ENCODE data around the gene GNB5.
"Not testable (repeated sequence)": the region's sequence is repeated elsewhere in the genome, so short reads cannot be mapped to it uniquely, and the experiment has no call there.

The GNB5 gene

DNA sequence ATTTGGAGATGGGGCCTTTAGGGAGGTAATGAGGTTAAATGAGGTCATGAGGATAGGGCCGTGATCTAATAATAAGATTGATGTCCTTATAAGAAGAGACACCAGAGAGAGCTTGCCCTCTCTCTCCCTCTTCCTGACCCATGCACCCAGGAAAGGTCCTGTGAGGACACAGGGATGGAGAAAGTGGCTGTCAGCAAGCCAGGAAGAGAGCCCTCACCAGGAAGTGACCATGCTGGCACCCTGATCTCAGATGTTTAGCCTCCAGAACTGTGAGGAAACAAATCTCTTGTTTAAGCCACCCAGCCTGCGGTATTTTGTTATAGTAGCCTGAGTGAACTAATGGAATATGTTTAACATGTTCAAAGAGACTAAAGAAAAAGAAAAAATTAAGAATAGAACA lies 15.3 kb upstream of the GNB5 start:
- no peak for DNase-seq

DNA sequence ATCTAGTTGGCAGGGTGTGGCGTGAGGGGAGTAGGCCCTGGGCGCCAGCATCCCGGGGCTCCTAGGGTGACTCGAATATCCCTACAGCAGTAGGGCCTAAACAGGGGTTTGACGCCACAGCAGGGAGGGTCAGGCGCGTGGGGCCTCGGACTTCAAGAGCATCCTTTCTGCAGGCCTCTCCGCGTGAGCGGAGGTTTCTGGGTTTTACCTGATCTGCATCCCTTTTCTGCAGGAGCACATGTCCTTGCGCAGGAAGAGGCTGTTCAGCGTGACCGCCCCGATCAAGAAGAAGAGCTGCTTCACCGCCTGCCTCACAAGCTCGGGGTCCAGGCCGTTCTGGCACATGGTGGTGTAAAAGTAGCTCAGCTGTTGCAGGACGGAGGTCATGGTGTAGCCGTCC lies 13.5 kb upstream of the GNB5 start:
- no peak for DNase-seq

DNA sequence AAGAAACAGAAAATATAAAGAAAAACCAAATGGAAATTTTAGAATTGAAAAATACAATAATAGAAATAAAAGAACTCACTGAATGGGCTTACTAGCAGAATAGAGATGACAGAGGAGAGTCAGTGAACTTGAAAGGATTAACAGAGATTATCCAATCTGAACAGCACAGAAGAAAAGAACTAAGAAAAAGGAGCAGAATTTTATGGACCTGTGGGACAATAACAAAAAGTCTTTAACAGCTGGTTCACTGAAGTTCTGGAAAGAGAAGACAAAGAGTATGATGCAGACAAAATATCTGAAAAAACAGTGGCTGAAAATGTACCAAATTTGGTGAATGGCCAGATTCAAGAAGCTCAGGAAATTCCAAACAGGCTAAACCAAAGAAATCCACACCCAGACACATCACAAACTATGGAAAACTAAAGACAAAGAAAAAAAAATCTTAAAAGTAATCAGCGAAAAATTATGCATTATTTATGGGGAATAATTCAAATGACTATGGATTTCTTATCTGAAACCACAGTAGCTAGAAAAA lies 9.7 kb upstream of the GNB5 start:
- no peak for DNase-seq

DNA sequence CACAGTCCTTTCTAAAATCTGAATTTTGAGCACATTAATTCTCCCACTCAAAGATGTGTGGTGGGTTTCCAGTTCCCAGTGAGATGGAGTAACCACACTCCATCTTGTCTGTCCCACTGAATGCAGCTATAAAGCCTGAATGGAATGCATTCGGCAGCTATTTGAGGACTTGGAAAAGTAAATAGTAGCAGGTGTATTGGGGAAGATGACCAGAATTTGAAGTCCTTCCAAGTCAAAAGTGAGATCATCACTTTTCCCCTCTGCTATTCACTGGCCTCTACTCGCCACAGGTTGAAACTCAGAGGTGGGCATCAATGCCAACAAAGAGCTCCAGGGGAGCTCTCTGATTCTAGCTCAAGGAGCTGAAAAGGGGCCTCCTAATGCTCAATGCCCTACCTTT lies 8.1 kb upstream of the GNB5 start:
- DNase-seq = no peak

DNA sequence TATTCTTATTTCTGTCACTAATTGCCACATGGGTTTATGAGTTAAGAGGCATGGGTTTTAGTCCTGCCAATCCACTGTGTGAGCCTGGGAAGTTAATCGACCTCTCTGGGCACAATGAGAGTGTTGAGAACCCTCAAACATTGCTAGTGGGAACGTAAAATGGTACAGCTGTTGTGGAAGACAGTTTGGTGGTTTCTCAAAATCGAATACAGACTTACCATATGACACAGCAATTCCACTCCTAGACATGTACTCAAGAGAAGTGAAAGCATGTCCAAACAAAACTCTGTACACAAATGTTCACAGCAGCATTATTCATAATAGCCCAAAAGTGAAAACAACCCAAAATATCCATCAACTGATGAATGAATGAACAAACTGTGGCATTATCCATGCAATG lies 5.7 kb upstream of the GNB5 start:
- no peak for DNase-seq

DNA sequence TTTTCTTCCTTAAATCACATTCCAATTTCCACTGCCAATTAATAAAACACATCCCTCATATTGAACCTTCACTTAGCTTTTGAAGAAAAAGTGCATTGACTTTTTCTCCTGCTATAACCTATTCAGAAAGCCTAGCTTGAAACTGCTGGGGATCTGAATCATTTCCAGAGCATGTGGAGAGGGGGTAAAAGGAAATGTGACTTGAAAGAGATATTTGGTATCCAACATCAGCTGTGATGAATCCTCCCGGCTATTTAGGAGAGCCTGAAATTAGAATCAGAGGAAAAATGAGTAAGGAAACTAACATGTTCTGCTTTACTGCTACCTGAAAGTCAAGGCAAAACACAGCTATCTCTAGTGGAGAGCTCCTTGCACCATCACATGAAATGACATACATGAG lies 2.6 kb upstream of the GNB5 start:
- DNase-seq = no peak

DNA sequence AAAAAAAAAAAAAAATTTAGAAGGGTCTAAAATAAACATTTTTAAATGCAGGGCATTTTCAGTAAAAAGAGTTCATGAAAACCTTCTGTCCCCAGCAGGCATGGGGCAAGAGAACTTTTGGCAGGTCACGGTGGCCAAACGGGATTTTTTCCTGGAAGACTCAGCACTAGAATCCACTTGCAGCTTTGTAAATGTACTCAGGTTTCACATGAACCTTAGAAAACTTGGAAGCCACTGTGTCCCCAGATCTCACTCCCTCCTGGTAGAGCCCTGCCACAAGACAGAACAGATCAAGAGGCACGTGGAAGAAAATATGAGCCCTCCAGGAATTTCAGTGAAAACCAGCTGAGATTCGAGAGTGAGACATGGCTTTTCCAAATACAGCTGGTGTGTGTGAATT lies 2.1 kb upstream of the GNB5 start:
- DNase-seq = no peak

DNA sequence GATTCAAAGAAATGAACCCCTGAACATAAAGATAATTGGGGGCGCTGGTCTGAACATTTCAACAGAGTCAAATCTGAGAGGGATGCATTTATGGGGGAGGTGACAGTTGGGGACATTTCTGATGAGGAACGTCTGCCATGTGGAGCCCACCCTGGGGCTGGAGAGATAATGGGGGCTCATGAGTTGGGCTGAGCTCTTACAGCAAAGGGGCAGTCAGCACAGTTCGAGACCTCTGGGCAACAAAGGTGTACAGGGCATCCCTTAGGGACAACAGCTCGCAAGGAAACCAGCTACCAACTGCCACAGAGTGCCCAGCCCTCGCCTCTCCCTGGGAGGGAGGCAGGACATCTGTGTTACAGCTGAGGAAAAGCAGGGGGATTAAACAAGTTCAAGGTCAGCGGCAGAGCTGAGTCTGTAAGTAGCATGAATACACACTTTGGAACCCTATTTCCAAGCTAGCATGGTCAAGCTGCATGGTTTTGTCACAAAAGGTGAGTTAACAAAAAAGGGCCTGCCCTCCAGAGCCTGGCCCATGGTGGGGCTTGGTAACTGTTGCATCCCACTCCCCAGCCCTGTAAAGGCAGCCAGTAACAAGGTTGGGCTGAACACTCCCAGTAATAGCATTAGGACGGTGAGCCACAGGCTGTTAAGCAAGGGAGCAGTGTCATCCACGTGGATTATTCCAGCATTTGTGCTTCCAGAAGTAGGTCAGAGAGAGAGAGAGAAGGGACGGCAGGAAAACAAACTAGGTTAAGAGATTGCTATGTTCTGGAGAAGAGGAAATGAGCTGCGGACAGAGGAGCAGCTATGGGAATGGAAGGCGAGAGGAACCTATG lies 4.3 kb downstream of the GNB5 start:
- no peak for DNase-seq

DNA sequence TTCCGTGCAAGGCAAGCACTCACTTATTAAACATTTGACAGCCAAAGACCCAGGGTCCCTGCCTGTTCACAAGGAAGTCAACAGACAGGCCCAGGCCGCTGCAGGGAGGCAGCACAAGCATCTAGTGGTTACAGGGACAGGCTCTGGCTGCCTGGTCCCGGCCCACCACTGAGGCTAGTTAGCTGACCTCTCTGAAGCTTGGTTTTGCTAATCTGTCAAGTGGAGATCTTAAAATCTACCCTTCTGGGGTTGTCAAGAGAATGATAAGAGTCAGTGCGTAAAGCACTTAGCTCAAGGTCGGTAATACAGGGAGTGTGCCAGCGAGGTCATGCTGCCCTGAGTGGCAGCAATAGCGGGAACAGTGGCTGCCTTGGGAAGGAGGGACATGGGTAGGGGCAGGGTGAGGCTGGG lies 6.0 kb downstream of the GNB5 start:
- DNase-seq = no peak

DNA sequence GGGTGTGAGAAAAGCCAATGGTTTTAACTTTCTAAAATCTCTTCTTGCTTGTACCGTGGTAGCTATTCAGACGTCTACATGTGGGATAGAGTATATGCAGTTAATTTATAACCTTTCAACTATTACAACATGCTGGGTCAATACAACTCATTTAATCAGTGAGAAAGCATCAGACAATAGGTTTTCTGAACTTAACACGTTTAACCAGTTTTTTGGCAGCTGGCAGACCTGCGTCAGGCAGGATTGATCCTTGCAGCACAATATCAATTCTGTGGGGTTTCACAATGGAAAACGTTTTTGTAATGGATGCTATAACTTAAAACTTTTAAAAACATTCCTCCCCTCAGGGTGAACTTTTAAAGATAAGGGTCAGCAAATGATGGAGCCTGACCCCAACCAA lies 6.5 kb downstream of the GNB5 start:
- DNase-seq = no peak

DNA sequence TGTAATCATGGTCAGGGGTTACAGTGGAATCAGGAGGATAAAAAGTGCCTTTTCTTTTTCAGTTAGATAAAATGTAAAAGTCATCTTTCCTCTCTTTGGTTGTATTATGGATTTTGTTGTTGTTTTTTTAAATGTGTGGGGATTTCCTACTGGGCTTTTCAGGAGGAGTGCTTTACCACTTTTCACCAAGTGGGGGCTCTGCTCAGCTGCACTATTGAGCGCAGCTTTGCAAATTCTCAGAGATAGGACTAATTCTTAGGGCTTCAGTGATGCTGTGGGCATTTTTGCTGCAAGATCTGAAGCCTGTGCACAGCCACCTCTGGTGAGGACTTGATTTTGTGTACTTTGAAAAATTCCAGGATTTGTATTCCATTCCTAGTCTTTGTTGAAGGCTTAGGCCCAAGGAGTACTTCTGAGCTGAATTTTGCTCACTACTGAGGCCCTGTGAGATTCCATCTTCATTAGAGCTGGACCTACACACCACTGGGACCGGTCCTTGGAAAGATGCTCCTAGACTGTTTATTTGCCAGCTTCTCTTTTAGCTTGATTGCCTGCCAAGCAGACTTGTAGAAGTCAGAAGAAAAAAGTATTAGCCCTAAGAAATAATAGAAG lies 7.5 kb downstream of the GNB5 start:
- DNase-seq = peak; percentile 2 to 54

DNA sequence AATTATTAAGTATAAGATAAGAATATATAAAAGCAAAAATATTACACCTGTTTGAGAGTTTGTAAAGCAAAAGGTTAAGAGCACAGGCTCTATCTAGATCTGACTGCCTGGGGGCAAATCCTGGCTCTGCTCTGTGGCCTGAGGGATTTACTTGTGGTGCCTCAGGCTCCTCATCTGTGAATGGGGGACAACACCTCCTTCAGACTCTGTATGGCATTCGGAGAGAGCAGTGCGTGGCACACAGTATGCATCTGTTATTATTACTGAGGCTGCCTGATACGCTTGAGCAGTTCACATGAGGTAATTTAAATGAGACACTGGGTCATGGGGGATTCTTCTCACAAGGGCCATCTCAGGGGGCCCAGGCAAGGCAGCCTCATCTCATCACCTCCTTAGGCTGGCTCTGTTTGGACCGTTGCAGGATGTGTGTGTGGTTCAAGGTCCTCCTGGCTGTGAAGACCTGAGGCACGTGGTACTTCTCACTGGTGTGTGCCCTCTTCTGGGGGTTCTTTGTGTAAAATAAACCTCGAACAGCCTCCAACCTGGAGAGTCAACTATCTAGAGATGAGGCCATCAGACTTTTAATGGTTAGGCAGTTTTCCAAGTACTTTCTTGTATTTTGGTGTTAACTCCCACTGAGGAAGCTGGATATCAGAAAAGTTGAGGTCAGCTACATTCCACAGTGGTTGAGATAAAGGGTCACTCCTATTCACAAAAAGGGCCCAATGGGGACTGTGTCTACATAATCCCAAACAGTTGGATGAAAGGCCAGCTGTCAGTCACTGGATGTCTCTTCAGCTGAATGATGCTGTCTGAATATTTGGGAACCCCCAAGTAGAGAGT lies 9.0 kb downstream of the GNB5 start:
- no peak for DNase-seq

DNA sequence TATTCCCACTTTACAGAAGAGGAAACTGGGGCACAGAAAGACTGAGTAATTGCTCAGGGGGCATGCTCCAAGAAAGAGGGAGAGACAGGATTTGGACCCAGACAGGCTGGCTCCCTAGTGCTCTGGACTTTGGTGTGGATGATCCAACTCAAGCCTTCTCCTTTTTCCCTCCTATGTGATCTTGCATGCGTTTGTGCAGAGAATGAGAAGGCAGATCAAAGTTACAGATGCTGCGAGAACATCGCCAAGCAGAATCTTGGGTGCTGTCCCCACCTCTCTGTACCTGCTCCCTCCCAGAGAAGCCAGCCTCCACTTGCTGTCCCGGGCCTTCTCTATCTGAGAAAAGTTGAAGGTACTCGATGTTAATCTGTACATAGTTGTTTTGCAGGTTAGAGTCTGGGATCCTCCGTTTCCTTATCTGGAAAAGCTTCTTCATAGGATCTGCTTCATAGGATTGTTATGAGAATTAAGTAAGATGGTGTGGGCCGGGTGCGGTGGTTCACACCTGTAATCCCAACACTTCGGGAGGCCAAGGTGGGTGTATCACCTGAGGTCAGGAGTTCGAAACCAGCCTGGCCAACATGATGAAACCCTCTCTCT lies 10.2 kb downstream of the GNB5 start:
- DNase-seq = no peak

DNA sequence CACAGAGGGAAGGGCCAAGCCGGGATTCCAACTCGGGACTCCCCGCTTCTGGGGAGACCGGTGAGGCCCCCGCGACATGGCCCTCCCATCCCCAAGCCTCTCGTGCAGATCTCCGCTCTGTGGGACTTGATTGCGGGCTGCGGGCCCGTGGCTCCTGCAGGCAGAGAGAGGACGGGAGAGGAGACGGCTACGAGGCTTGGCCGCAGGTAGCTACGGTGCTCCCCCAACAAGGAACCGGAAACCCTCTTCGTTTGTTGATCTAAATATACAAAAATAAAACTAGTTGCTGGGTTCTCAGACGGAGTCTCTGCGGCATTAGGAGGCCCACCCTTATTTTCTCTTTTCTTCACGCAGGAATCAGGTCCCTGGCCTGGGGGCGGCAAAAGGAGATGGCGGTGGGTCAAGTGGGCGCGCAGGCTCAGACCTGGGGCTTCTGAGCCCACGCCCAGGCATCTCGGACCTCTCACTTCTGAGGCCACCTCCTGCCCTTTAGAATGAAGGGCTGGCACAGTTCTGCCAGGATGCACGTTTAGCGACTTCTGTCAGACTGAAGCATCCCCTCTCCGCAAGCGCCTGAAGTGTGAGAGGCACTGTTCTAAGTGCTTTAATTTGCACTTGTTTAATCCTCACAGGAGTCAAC lies 10.9 kb downstream of the GNB5 start:
- DNase-seq = peak in 1 of 2 experiments; percentile 54

DNA sequence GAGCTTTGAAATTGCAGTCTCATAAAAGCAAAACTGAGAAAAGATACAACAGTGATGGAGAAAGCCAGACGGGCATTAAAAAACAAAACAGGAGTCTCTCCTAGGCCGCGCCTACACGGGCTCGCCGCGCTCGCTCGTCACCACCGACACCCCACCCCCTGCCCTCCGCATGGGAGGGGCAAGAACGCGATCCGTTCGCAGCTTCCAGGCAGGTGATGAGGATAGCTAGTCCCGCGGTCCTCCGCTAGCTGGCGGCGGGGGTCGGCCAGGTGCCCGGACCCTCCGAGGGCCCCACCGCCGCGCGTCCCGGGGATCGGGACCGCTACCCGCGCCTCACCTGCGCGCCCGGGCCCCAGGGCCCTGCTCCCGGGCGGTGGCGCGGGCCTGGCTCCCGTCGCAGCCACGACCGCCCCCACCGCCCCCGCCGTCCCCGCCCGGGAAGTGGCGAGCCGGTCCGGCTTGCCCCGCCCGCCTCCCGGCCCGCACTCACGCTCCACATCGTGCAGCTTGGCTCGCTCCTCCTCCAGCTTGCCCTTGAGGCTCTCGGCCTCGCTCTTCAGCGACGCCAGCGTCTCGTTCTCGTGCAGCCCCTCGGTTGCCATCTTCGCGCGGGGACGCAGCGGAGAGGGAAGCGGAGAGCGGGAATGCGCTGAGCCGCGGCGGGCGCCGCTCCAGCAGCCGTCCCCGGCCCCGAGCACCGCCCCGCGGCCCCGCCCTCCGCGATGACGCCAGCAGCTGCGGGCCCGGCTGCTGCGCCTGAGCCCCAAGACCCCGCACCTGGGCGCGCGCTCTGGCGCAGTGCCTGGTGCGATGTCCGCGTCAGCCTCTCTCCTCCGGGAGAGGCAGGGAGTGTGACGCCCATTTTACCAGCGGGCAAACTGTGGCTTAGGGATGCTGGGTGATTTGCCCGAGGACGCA lies 11.7 kb downstream of the GNB5 start:
- peak; percentile 50 to 89 for DNase-seq

DNA sequence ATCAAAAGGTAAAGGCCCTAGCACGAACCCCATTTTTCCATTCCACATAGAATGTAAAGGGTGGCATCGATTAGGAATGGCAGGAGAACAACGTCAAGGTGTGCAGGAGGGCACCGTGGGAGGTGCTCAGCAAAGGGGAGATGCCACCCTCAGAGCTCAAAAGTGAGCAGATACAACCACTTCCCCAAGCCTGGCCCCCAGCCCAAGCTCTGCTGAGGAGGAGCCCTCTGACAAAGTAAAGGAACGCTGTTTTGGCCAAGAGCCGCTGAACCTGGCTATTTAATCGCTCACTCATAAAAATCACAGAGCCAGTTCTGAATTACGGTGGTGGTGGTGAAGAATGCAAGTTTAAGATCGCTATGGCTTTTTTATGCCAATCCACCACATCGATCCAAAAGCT lies 12.4 kb downstream of the GNB5 start:
- no peak for DNase-seq

DNA sequence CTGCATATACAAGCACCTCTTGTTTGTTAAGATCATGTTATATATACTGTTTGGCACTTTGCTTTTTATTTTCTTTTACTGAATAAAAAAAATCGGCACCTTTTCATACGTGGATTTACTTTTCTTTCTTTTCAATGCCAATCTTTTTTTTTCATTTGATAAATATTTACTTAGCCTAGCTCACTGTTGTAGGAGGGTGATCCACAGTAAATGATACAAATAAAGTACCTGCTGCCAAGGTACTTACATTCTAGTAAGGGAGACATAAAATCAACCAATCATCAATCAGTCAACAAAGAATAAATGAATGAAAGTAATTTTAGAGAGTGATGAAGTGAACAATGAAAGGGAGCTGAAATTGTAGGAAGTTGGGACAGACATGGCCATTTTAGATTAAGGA lies 18.3 kb downstream of the GNB5 start:
- no peak for DNase-seq

DNA sequence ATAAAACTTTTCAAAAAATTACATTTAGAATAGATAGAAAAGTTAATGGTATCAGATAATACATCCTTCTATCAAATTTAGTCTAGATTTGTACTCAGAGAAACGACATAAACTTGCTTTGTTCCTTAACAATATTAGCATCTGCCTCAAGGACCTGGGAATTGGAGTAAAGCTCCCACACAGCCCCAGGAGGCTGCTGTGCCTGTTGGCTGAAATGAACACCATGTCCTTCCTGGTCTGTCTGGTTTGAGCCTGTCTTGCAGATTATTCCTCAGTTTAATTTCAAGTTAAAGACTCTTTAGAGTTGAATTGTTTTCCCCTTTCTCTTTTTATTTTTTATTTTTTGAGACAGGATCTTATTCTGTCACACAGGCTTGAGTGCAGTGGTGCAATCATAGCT lies 19.4 kb downstream of the GNB5 start:
- DNase-seq = no peak

DNA sequence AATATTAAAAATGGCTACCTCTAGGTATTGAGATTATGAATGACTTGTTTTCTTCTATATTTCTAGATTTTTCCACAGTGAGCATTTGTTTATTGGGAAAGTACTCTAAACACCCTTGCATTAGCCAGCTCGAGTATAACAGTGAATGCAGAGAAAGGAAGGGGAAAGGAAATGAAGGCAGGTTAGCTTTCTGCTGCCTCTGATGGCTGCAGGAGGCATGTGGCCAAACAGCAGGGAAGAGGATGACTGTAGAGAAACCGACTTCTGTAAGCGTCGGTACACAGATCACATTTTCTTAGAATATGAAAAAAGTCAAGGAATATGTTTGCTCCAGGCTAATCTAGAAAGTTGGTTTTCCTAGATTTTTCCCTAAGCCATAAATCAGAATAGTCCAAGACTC lies 19.8 kb downstream of the GNB5 start:
- no peak for DNase-seq

DNA sequence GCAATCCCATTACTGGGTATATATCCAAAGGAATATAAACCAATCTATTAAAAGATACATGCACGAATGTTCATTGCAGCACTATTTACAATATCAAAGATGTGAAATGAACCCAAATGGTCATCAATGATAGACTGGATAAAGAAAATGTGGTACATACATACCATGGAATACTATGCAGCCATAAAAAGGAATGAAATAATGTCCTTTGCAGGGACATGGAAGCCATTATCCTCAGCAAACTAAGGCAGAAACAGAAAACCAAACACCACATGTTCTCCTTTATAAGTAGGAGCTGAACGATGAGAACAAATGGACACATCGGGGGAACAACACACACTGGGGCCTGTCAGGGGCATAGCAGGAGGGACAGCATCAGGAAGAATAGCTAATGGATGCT lies 21.0 kb downstream of the GNB5 start:
- not testable (repeated sequence) for DNase-seq

DNA sequence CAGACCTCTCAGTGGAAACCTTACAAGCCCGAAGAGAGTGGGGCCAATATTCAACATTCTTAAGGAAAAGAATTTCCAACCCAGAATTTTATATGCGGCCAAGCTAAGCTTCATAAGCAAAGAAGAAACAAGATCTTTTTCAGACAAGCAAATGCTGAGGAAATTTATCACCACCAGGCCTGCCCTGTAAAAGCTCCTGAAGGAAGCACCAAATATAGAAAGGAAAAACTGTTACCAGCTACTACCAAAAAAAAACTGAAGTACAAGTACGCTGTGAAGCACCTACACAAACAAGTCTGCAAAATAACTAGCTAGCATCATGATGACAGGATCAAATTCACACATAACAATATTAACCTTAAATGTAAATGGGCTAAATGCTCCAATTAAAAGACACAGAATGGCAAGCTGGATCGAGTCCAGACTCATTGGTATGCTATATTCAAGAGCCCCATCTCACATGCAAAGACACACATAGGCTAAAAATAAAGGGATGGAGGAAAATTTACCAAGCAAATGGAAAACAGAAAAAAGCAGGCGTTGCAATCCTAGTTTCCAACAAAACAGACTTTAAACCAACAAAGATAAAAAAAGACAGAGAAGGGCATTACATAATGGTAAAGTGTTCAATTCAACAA lies 25.6 kb downstream of the GNB5 start:
- DNase-seq = not testable (repeated sequence)
